ENCODE results near the gene ESYT1. TPM values are rescaled to one million over a fixed set of nuclear protein-coding genes. Genes with fewer than 3 reads are reported as not detected.

Gene ESYT1
- total RNA-seq, 1 donor from 2014 or later, result 127 TPM

GRCh38 chr12:56082967-56083366 lies 45.1 kb upstream of the ESYT1 start:
- Mint-ChIP-seq H3K4me1 (ENCODE audit: unreplicated experiment) (peaks cover 7% of the 10 kb centered on the region), H3K27ac (ENCODE audit: unreplicated experiment) (no peak overlapping the region), H3K36me3 (ENCODE audit: unreplicated experiment) (no peaks in the 10 kb centered on the region), H3K9me3 (ENCODE audit: unreplicated experiment) (no peaks in the 10 kb centered on the region), H3K27me3 (ENCODE audit: unreplicated experiment) (no peaks in the 10 kb centered on the region), H3K4me3 (ENCODE audit: unreplicated experiment) (no peak overlapping the region)
- DNase-seq (ENCODE audit: extremely low spot score, unreplicated experiment), result no peak
- TF ChIP-seq CTCF (IDR thresholded peaks at IDR 0.05), result no peak

- Mint-ChIP-seq H3K9me3 (ENCODE audit: unreplicated experiment) (no peaks in the 10 kb centered on the region), H3K27ac (ENCODE audit: unreplicated experiment) (no peak overlapping the region), H3K4me1 (ENCODE audit: unreplicated experiment) (no peaks in the 10 kb centered on the region), H3K4me3 (ENCODE audit: unreplicated experiment) (no peak overlapping the region), H3K27me3 (ENCODE audit: unreplicated experiment) (no peaks in the 10 kb centered on the region), H3K36me3 (ENCODE audit: unreplicated experiment) (no peaks in the 10 kb centered on the region)
- DNase-seq (ENCODE audit: extremely low spot score, unreplicated experiment), result no peak
- no peak for TF ChIP-seq CTCF (IDR thresholded peaks at IDR 0.05)
Observed at GRCh38 chr12:56084958-56085543, 43.0 kb upstream of the ESYT1 start.

- H3K4me3 Mint-ChIP-seq (ENCODE audit: unreplicated experiment), result no peak overlapping the region
- no peaks in the 10 kb centered on the region for H3K4me1 Mint-ChIP-seq (ENCODE audit: unreplicated experiment)
- DNase-seq (ENCODE audit: extremely low spot score, unreplicated experiment), result no peak
- no peaks in the 10 kb centered on the region for H3K9me3 Mint-ChIP-seq (ENCODE audit: unreplicated experiment)
- H3K36me3 Mint-ChIP-seq (ENCODE audit: unreplicated experiment), result no peaks in the 10 kb centered on the region
- no peak overlapping the region for H3K27ac Mint-ChIP-seq (ENCODE audit: unreplicated experiment)
- no peak for TF ChIP-seq CTCF (IDR thresholded peaks at IDR 0.05)
- H3K27me3 Mint-ChIP-seq (ENCODE audit: unreplicated experiment), result no peaks in the 10 kb centered on the region
Observed at GRCh38 chr12:56086096-56086495, 42.0 kb upstream of the ESYT1 start.

- no peak overlapping the region for H3K4me3 Mint-ChIP-seq (ENCODE audit: unreplicated experiment)
- H3K27ac Mint-ChIP-seq (ENCODE audit: unreplicated experiment), result no peak overlapping the region
Observed at GRCh38 chr12:56086608-56087007, 41.5 kb upstream of the ESYT1 start.

GRCh38 chr12:56087220-56087619 lies 40.8 kb upstream of the ESYT1 start:
- H3K9me3 Mint-ChIP-seq (ENCODE audit: unreplicated experiment), result no peaks in the 10 kb centered on the region
- H3K4me1 Mint-ChIP-seq (ENCODE audit: unreplicated experiment), result no peaks in the 10 kb centered on the region
- no peak overlapping the region for H3K27ac Mint-ChIP-seq (ENCODE audit: unreplicated experiment)
- H3K27me3 Mint-ChIP-seq (ENCODE audit: unreplicated experiment), result no peaks in the 10 kb centered on the region
- no peak for DNase-seq (ENCODE audit: extremely low spot score, unreplicated experiment)
- H3K4me3 Mint-ChIP-seq (ENCODE audit: unreplicated experiment), result no peak overlapping the region
- no peaks in the 10 kb centered on the region for H3K36me3 Mint-ChIP-seq (ENCODE audit: unreplicated experiment)
- no peak for TF ChIP-seq CTCF (IDR thresholded peaks at IDR 0.05)

More at GRCh38 chr12:56086608-56087007, 41.5 kb upstream of the ESYT1 start:
- no peak for TF ChIP-seq CTCF (IDR thresholded peaks at IDR 0.05)
- Mint-ChIP-seq H3K36me3 (ENCODE audit: unreplicated experiment) (no peaks in the 10 kb centered on the region), H3K27me3 (ENCODE audit: unreplicated experiment) (no peaks in the 10 kb centered on the region), H3K4me1 (ENCODE audit: unreplicated experiment) (no peaks in the 10 kb centered on the region), H3K9me3 (ENCODE audit: unreplicated experiment) (no peaks in the 10 kb centered on the region)
- no peak for DNase-seq (ENCODE audit: extremely low spot score, unreplicated experiment)

Measured in osteocyte (in vitro differentiated cells).